Calu3 (cell line): ENCODE measurements around the gene ANKRD22. TPM values are rescaled to one million over a fixed set of nuclear protein-coding genes. Genes with fewer than 3 reads are reported as not detected.

Source experiments
- BruUV-seq: library from RNA; stranded (reverse); fragments of 400-500 nt; replicated peaks from 2 replicates; lab custom pipeline; 2021; lab: Mats Ljungman, UMichigan
- CTCF ChIA-PET: fragments of 300-600 bp; sonication (Branson Sonifier 250); formaldehyde crosslinking; loops from one replicate; lab custom pipeline; 2022; ENCODE audit warnings: antibody characterized with exemption; lab: Charles Lee
- DNase-seq: peaks from one replicate; pipeline ENCODE4 v3.0.0; 2022
- H3K27ac Mint-ChIP-seq: one replicate; pipeline ENCODE4 v1.8.0; 2022; ENCODE audit warnings: mixed read lengths; ENCODE audit not compliant: unreplicated experiment
- H3K27me3 Mint-ChIP-seq: one replicate; pipeline ENCODE4 v1.8.0; 2022; ENCODE audit warnings: mixed read lengths; ENCODE audit not compliant: unreplicated experiment
- H3K36me3 Mint-ChIP-seq: one replicate; pipeline ENCODE4 v1.8.0; 2022; ENCODE audit warnings: mild to moderate bottlenecking, moderate library complexity, mixed read lengths; ENCODE audit not compliant: insufficient read depth, unreplicated experiment
- H3K4me1 Mint-ChIP-seq: one replicate; pipeline ENCODE4 v1.8.0; 2022; ENCODE audit warnings: mild to moderate bottlenecking, low read depth, mixed read lengths; ENCODE audit not compliant: unreplicated experiment
- H3K4me3 Mint-ChIP-seq: one replicate; pipeline ENCODE4 v1.8.0; 2022; ENCODE audit warnings: mild to moderate bottlenecking, low read depth, moderate library complexity, mixed read lengths; ENCODE audit not compliant: unreplicated experiment
- H3K9me3 Mint-ChIP-seq: one replicate; pipeline ENCODE4 v1.8.0; 2022; ENCODE audit warnings: low read depth, mixed read lengths; ENCODE audit not compliant: unreplicated experiment
- CTCF ChIP-seq: fragments of 200-600 bp; IDR thresholded peaks from one replicate; pipeline ENCODE4 v1.8.0; 2022; ENCODE audit warnings: antibody characterized with exemption; ENCODE audit not compliant: unreplicated experiment
- intact Hi-C: fragments of 100-400 bp; cut with micrococcal nuclease; formaldehyde crosslinking; loops from one replicate; pipeline ENCODE4 v1.10.0; 2022; ENCODE audit not compliant: unreplicated experiment
- total RNA-seq: library from RNA; stranded (reverse); gene quantifications from 2 replicates; pipeline ENCODE4 v1.2.3, GENCODE V29; 2022

The ANKRD22 gene
- total RNA-seq, 1 experiment from 2014 or later = 20.6 TPM

- Mint-ChIP-seq H3K4me1 (no peaks in the 10 kb centered on the region), H3K27ac (no peak overlapping the region), H3K27me3 (no peaks in the 10 kb centered on the region), H3K9me3 (no peaks in the 10 kb centered on the region), H3K36me3 (no peaks in the 10 kb centered on the region), H3K4me3 (no peak overlapping the region)
- no TSS peak for BruUV-seq
- intact Hi-C loops = loop anchor here (10.0 kb wide), 1 partner anchor 383 kb away; no protein-coding TSS in a partner anchor
- CTCF ChIA-PET = no interaction called here
- no peak for DNase-seq
- TF ChIP-seq CTCF = no peak
Measured at GRCh38 chr10:88831709-88832108, 19.9 kb downstream of the ANKRD22 start.

- Mint-ChIP-seq H3K27ac (no peak overlapping the region), H3K36me3 (no peaks in the 10 kb centered on the region), H3K27me3 (no peaks in the 10 kb centered on the region), H3K4me1 (no peaks in the 10 kb centered on the region), H3K4me3 (no peak overlapping the region), H3K9me3 (no peaks in the 10 kb centered on the region)
- TF ChIP-seq CTCF = no peak
- intact Hi-C loops = loop anchor here (10.0 kb wide), 1 partner anchor 384 kb away; no protein-coding TSS in a partner anchor
- no peak for DNase-seq
- no TSS peak for BruUV-seq
- CTCF ChIA-PET = no interaction called here
Measured at GRCh38 chr10:88830643-88831268, 20.9 kb downstream of the ANKRD22 start.

- intact Hi-C loops = no loop called here
- Mint-ChIP-seq H3K27ac (peak overlapping the region; percentile 39), H3K36me3 (no peaks in the 10 kb centered on the region), H3K4me3 (no peak overlapping the region), H3K27me3 (no peaks in the 10 kb centered on the region), H3K4me1 (no peaks in the 10 kb centered on the region), H3K9me3 (no peaks in the 10 kb centered on the region)
- no TSS peak for BruUV-seq
- TF ChIP-seq CTCF = no peak
- DNase-seq = no peak
- CTCF ChIA-PET = interaction anchor here (0.7 kb wide), 1 partner anchor 138 kb away, joined by 3 read pairs; no protein-coding TSS in a partner anchor
Measured at GRCh38 chr10:88828310-88828709, 23.3 kb downstream of the ANKRD22 start.

- CTCF ChIA-PET = no interaction called here
- DNase-seq = no peak
- Mint-ChIP-seq H3K9me3 (no peaks in the 10 kb centered on the region), H3K4me1 (no peaks in the 10 kb centered on the region), H3K4me3 (no peak overlapping the region), H3K36me3 (no peaks in the 10 kb centered on the region), H3K27ac (no peak overlapping the region), H3K27me3 (no peaks in the 10 kb centered on the region)
- no TSS peak for BruUV-seq
- TF ChIP-seq CTCF = no peak
- intact Hi-C loops = no loop called here
Measured at GRCh38 chr10:88827671-88828070, 24.0 kb downstream of the ANKRD22 start.
